D341Med (cell line): ENCODE data around the gene FAM24A.
"Not testable (repeated sequence)": the region's sequence is repeated elsewhere in the genome, so short reads cannot be mapped to it uniquely, and the experiment has no call there.

ENCODE experiments used
- DNase-seq: peaks from one replicate; pipeline ENCODE4 v3.0.0; 2012; ENCODE audit warnings: low spot score

FAM24A gene, protein sequence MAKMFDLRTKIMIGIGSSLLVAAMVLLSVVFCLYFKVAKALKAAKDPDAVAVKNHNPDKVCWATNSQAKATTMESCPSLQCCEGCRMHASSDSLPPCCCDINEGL

DNA sequence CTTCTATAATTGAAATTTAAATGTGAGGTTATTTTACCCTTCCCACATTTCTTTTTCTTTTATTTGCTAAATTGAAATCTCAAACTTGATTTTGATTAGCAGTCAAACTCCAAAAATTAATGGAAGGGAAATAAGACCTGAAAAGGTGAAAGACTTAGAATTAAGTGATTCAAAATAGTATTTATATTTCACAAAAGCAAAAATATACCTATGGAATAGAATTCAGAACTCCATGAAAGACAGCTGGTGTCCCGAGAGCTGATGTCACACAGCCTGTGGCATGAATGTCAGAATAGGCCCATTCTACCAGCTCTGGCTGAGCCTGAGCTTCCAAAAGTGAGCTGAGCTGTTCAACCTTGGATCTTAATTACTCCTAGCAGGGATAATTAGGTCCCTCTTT lies at the start of gene FAM24A:
Gene FAM24A, plus strand, starts transcription at position 301 of the 400 bp plus-strand sequence. CDS start 1,025 bp downstream, outside the sequence.
- no peak for DNase-seq

DNA sequence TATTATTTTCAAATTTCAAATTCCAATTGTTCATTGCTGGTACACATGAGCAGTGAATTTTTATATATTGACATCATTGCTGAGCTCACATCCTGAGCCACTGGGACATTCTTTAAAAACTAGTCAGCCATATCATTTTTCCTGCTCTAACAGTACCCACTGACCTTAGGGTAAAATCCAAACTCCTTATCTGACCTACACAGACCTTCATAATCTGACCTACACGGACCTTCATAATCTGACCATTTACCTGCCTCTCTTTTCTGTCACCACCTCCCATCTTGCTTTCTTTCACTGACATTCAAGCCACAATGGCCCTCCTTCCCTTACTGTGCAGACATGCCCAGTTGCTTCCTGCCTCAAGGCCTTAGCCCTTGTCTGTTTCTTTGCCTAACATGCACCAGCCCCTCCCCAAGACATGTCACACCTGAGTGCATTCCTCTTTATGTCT lies 48.7 kb upstream of the FAM24A start:
- no peak for DNase-seq

DNA sequence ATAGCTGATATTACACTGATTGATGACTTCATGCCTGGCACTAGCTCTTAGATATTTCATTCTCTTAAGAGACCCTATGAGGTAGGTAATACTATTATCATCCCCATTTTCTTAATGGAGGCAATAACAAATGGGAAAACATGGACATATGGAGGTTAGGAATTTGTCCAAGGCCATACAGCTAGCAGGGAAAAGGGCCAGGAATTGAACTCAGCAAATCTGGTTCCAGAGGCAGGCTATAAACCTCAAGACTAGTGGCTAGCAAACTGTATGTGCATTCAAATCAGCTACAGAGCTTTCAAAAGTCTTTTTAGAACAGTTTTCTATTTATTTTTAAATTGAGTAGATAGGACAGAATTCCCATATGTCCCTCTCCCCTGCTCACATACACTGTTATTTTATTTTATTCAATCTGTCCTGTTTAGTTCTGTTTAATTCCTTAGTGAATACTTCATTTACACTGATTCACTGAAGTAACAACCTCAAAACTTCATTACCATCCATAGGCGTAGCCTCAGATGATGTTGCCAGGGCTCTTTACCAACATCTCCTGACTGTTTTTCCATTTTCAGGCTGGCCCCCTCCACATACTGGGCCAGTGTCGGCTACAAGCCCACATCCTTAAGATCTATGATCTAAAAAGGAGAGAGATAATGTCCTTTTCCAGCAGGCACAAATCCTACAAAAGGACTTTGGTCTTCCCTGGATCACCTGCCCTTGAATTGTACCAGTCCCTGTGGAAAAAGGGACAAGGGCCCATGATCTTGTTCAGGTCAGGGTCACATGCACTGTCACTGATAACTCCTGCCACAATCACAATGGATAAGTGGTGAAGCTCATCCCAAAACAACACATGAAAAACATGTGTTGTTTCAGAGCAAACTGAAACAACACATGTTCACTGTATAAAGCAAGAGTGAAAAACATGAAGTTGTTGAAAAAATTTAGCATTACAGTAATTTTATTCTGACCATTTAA lies 46.9 kb upstream of the FAM24A start:
- DNase-seq, result no peak

DNA sequence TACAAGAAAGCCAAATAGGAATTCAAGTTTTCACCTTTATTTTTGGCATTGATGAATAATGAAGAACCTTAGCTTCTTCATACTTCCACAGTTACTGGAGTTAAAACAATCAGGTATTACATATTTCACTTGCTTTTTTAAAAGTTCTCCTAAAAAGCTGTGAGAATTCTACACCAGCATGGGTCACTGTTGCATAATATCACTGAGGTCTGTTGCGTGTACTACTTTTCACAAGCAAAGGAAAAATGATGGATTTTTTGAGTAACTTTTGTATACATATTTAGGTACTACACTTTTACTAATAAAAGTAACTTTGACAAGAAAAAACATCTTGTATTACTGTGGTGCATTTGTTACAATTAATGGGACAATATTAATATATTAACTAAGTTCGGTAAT lies 46.2 kb upstream of the FAM24A start:
- no peak for DNase-seq

DNA sequence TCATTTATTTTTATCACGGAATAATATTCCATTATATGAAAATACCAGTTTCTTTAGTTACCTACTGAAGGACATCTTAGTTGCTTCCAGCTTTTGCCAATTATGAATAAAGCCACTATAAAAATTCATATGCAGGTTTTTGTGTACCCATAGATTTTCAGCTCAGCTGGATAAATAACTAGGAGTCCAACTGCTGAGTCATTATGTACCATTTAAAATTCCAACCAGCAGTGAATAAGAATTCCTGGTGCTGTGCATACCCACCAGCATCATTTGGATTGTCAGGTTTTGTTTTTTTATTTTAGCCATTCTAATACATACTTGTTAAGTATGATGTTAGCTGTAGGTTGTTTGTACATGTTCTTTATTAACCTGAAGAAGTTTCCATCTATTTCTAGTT lies 45.5 kb upstream of the FAM24A start:
- DNase-seq, result no peak

DNA sequence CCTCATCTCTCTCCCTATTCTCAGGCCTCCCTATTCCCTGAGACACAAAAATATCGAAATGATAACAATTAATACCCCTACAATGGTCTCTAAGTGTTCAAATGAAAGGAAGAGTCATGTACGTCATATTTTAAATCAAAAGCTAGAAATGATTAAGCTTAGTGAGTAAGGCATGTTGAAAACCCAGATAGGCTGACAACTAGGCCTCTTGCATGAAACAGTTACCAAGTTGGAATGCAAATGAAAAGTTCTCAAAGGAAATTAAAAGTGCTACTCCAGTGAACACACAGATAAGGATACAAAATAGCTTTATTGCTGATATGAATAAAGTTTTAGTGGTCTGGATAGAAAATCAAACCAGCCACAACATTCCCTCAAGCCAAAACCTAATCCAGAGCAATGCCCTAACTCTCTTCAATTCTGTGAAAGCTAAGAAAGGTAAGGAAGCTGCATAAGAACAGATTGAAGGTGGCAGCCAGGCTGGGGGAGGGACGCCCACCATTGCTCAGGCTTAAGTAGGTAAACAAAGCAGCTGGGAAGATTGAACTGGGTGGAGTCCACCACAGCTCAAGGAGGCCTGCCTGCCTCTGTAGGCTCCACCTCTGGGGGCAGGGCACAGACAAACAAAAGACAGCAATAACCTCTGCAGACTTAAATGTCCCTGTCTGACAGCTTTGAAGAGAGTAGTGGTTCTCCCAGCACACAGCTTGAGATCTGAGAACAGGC lies 43.5 kb upstream of the FAM24A start:
- DNase-seq, result not testable (repeated sequence)

DNA sequence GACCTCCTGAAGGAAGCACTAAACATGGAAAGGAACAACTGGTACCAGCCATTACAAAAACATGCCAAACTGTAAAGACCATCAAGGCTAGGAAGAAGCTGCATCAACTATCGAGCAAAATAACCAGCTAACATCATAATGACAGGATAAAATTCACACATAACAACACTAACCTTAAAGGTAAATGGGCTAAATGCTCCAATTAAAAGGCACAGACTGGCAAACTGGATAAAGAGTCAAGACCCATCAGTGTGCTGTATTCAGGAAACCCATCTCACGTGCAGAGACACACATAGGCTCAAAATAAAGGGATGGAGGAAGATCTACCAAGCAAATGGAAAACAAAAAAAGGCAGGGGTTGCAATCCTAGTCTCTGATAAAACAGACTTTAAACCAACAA lies 41.6 kb upstream of the FAM24A start:
- not testable (repeated sequence) for DNase-seq

DNA sequence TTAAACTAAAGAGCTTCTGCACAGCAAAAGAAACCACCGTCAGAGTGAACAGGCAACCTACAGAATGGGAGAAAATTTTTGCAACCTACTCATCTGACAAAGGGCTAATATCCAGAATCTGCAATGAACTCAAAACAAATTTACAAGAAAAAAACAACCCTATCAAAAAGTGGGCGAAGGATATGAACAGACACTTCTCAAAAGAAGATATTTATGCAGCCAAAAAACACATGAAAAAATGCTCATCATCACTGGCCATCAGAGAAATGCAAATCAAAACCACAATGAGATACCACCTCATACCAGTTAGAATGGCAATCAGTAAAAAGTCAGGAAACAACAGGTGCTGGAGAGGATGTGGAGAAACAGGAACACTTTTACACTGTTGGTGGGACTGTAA lies 38.5 kb upstream of the FAM24A start:
- DNase-seq, result not testable (repeated sequence)

DNA sequence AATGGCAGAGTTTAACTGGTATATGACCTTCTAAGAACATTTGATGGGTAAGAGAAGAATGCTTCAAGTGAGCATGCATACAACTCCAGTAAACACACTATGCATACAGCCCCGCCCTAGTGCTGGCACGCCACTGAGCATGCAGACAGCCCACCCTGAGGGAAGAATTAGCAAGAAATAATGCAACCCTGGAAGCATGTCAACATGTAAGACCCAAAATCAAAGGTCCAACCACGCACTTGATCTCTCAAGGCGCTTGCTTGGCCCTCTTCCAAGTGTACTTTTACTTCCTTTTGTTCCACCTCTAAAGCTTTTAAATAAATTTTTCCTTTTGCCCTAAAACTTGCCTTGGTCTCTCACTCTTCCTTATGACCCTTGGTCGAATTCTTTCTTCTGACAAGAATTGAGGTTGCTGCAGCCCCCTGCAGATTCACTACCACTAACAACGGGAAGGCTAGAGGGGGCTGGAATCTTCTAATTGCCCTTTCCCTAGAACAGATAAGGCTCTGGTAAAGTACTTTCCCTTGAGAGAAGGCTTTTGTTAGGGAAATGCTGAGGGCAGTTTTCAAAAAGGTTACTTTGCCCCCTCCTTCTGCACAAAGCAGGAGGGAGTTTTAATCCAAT lies 34.5 kb upstream of the FAM24A start:
- no peak for DNase-seq

DNA sequence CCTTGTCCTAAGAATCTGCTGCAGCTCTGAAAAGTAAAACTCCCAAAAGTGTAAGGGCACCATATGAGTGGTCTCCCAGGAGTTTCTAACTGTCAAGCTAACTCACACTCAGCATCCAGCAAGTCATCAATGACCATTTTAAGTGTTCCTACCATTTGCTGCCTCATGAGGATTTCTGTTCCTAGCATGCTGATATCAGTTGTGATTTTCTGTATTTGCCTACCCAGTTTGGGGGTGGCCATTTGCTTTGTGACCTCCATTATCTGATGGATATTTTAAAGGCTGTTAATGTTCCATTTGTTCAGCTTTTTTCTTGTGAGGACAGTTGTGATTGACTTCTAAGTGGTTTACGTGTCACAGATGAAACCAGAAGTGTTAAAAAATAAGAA lies 33.9 kb upstream of the FAM24A start:
- no peak for DNase-seq

DNA sequence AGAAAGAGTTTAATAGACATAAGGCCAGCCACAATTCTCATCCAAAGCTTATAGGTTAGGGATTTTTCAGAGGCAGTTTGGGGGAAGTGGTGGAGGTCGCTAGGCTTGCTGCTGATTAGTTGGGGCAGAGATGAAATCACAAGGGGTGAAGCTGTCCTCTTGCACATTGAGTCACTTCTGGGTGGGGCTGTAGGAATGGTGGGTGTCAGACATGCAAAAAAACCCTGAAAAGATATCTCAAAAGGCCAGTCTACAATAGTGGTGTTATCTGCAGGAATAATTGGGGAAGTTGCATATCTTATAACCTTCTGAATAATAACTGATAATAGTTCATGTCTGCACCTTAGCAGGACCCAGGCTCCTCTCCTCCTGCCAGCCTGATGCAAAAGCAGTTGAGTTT lies 33.1 kb upstream of the FAM24A start:
- no peak for DNase-seq

DNA sequence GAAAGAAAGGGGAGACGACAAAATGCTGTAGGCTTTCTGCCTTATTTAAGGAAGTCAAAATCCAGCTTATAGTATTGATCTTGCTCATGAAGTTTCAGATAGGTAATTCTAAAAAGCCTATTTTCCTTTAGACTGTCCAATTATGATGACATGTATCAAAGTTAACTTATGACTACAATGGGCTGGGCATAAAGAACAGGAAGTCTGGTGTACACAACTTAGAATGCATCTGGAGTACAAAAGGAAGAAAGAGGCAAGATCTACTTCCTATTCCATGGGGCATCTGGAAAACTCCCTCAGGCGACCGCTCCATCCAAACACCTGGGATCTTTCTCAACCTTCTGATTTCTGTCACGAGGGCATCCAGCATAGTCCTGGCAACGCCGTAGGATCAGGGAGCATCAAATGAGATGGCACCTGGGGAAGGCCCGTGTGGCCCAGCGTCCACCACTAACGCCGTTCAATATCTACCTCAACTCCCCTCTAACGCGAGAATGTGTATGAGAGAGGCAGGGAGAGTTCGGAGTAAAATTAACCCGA lies 31.5 kb upstream of the FAM24A start:
- no peak for DNase-seq

DNA sequence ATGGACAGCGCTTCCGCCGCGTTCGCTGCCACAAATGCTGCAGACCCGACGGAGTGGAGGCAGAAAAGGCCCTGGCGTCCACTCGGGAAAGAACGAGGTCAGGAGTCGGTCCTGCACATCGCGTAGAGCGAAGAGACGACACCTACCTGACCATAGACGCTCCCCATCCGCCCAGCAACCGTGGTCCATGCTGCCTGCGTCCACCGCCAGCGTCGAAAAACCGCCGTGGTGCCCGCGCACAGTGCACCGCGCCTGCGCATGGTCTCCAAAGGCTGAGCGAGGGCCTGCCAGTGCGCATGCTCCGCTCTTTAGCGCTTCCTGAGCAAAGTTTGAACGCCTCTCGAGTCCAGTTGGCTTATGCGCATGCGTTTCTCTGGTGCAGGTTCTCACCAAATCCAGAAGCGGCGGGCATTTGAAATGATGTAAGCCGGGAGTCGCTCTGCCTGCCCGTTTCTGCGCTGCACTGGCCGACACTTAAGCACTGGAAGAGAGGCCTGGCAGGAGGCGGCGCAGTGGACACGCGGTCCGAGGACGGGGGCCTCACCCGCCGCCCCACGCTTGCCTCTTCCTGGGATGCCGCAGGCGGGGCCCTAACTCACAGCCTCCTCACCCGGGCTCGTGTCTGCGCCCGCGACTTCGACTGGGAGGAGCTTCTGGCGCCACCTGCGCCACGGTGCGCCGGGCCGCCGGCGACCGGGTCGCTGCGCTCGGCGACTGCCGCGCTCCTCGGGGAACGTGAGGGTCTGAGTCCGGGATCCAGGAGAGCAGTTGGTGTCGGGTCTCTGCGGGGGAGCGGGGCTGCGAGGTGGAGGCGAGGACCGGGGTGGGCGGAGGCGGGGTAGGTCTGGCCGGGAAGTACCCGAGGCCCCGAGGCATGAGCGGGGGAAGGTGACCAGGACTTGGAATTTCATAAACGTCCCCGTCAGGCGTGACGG lies 30.8 kb upstream of the FAM24A start, which contains the start of gene FAM24B:
Gene FAM24B, minus strand, starts transcription at position 243 of the 935 bp plus-strand sequence. CDS start 29,066 bp downstream, outside the sequence.
- DNase-seq, result peak; percentile 23

DNA sequence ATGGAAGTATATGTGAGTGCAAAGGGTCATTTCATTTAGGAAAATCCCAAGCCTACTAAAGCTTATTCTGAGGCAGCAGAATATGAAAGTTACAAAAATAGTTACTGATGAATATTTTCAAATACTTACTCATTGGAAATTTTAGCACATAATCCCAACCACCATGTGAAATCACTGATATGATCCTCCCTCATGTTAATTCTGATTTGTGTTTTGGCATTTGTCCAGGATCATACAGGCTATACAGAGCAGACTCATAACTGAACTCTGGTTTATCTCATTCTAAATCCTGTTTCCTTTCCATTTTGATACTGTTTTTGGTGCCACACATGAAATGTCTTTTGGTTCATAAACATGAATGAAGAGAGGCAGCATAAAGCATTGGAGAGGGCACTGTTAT lies 27.6 kb upstream of the FAM24A start:
- no peak for DNase-seq

DNA sequence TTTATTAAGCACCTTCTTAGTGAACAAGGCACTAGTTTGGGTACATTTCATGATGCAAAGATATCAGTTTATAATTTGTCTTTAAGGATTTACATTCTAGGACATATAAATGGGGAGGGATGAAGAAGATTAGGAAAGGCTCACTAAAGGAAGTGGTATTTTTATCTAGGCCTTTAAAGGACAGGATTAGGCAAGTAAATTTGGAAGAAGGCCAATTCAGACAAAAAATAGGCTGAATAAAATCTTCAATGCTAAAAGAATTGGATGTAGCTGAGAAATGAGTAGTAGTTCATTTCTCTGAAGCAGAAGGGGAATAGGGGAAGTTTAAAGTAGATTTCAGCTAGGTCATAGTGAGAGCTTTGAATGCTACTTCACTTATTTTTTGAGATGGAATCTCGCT lies 26.2 kb upstream of the FAM24A start:
- no peak for DNase-seq

DNA sequence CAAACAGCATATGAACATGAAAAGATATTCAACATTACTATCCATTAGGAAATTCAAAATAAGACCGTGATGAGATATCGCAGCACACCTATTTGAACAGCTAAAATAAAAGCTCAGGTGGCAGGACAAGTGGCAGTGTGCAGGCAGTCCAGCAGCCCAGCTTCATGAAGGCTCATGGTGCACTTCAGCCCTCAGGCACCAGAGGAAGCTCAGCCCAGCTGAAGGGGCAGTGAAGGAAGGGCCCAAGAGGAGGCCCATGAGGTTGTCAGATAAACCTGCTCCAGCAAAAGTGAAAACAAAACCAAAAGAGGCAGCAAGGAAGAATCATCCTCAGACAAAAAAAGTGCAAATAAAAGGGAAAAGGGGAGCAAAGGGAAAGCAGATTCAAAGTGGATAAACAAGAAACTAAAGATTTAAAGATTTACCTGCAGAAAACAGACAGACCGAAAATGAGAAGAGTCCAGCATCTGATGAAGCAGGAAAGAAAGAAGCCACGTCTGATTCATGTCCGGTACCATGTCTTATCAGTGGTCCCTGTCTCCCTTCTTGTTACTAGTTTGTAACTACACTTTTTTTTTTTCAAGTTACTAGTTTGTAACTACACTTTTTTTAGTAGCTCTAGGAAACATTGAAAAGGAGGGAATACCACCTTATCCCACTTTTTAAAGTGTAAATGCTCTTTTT lies 16.0 kb upstream of the FAM24A start:
- no peak for DNase-seq

DNA sequence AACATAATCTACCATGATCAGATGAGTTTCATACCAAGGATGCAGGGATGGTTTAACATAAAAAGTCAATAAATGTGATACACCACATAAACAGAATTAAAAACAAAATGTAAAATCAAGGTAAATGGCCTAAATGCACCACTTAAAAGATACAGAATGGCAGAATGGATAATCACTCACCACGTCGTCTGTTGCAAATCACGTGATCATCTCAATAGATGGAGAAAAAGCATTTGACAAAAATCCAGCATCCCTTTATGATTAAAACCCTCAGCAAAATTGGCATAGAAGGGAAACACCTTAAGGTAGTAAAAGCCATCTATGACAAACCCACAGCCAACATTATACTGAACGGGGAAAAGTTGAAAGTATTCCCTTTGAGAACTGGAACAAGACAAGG lies 6.5 kb upstream of the FAM24A start:
- DNase-seq, result not testable (repeated sequence)

DNA sequence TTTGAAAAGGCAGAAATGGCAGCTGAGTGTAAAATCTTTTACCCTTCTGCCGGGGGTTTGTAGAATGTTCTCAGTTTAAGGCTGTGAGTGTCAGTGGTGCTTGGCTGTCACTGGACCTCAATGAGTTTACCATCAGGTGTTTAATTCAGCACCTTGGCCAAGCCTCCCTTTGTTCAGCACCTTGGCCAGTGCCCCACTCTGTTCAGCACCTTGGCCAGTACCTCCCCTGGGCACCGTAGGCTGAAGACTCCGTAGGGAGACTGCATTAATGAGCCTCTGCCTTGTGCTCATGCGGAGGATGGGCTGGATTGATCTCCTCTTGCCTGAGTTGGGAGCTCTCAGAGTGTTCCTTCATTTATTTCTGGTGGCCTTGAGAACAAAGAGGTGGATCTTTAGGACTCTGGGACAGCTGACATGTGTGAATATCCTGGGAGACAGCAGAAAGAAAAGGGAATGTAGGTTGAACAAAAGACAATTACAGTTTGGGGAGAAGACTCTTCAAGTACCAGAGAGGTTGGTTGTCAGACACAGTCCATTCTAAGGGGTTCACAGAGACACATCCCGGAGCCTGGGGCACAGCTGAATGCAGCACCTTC lies 1.6 kb downstream of the FAM24A start:
- no peak for DNase-seq

DNA sequence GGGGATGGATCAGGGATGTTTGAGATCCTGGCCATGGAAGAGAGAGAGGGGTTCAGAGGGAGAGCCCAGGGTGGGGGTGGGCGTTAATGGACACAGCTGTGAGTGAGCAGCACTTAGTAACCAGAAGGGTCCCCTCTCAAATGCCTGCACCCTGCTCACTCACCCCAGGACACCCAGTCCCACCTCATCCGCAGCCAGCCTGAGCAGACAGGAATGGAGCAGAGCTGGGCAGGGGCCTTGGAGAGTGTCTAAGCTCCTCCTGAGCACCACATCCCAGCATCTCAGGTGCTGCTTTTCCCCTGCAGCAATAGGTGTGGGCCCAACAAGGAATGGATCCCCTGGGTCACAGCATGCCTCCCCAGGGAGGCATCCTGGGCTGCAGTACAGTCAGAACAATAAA lies 5.3 kb downstream of the FAM24A start:
- no peak for DNase-seq

DNA sequence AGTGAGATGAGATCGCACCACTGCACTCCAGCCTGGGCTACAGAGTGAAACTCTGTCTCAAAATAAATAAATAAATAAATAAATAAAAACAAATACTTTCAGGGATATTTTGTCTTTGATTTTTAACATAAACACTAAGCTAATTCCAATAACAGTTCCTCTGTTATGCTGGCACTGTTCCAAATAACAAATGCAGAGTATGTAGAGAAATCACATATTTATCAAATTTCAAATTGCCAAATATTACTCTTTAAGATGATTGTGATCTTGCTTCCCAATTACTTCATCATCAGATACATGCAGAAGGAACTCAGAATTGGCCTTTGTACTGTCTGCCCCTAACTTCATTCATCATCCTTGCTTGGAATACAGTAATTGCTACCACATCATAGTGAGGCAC lies 19.7 kb downstream of the FAM24A start:
- DNase-seq, result no peak
